Activated T-helper 2 cell treated with anti-CD3 and anti-CD28 coated beads, Interferon-gamma antibody, Interleukin-2, Interleukin-4, amounts not matched to agents 10 μg/mL and 5 μg/mL and 100 μg/mL, durations not matched to agents 14 hours and 24 hours and 36 hours (primary cell): ENCODE data around the gene SUN3. TPM values are rescaled to one million over a fixed set of nuclear protein-coding genes. Genes with fewer than 3 reads are reported as not detected.
"Not testable (repeated sequence)": the region's sequence is repeated elsewhere in the genome, so short reads cannot be mapped to it uniquely, and the experiment has no call there.

Experiments used
- DNase-seq: peaks from one replicate; pipeline ENCODE4 v3.0.0; 2021; ENCODE audit warnings: low spot score
- H3K27ac Mint-ChIP-seq: one replicate; pipeline ENCODE4 v1.8.0; 2021; ENCODE audit warnings: mixed read lengths
- H3K27me3 Mint-ChIP-seq: one replicate; pipeline ENCODE4 v1.8.0; 2021; ENCODE audit warnings: low read depth, mixed read lengths
- H3K36me3 Mint-ChIP-seq: one replicate; pipeline ENCODE4 v1.8.0; 2021; ENCODE audit warnings: low read depth, mixed read lengths
- H3K4me1 Mint-ChIP-seq: one replicate; pipeline ENCODE4 v1.8.0; 2021; ENCODE audit warnings: low read depth, mixed read lengths
- H3K4me3 Mint-ChIP-seq: one replicate; pipeline ENCODE4 v1.8.0; 2021; ENCODE audit warnings: low read depth, mild to moderate bottlenecking, moderate library complexity, mixed read lengths
- H3K9me3 Mint-ChIP-seq: one replicate; pipeline ENCODE4 v1.8.0; 2021; ENCODE audit warnings: mixed read lengths
- intact Hi-C: fragments of 100-400 bp; cut with micrococcal nuclease; formaldehyde crosslinking; loops from one replicate; pipeline ENCODE4 v1.15.1; 2023
- total RNA-seq: library from RNA; stranded (reverse); gene quantifications from 2 replicates; pipeline ENCODE4 v1.2.3, GENCODE V29; 2022

SUN3 gene
- total RNA-seq, 1 donor from 2014 or later = not detected

GRCh38 chr7:47990592-47990991 lies 38.3 kb downstream of the SUN3 start:
- H3K36me3 Mint-ChIP-seq = no peaks in the 10 kb centered on the region
- no peak overlapping the region for H3K4me3 Mint-ChIP-seq
- H3K9me3 Mint-ChIP-seq = peaks cover 7% of the 10 kb centered on the region
- DNase-seq = no peak
- no peak overlapping the region for H3K27ac Mint-ChIP-seq
- H3K27me3 Mint-ChIP-seq = peaks cover 1% of the 10 kb centered on the region
- peaks cover 20% of the 10 kb centered on the region for H3K4me1 Mint-ChIP-seq
- intact Hi-C loops = loop anchor here (5.0 to 10.0 kb wide), 2 partner anchors 264 to 307 kb away; no protein-coding TSS in a partner anchor

- H3K27me3 Mint-ChIP-seq, H3K27ac Mint-ChIP-seq, H3K4me3 Mint-ChIP-seq, DNase-seq, H3K36me3 Mint-ChIP-seq, H3K9me3 Mint-ChIP-seq: not testable (repeated sequence)
- H3K4me1 Mint-ChIP-seq = peaks cover 20% of the 10 kb centered on the region
- intact Hi-C loops = loop anchor here (5.0 to 10.0 kb wide), 3 partner anchors 43 to 307 kb away; partner anchors contain the start of gene PKD1L1
Observed at GRCh38 chr7:47989607-47990400, 39.1 kb downstream of the SUN3 start.

DNA sequence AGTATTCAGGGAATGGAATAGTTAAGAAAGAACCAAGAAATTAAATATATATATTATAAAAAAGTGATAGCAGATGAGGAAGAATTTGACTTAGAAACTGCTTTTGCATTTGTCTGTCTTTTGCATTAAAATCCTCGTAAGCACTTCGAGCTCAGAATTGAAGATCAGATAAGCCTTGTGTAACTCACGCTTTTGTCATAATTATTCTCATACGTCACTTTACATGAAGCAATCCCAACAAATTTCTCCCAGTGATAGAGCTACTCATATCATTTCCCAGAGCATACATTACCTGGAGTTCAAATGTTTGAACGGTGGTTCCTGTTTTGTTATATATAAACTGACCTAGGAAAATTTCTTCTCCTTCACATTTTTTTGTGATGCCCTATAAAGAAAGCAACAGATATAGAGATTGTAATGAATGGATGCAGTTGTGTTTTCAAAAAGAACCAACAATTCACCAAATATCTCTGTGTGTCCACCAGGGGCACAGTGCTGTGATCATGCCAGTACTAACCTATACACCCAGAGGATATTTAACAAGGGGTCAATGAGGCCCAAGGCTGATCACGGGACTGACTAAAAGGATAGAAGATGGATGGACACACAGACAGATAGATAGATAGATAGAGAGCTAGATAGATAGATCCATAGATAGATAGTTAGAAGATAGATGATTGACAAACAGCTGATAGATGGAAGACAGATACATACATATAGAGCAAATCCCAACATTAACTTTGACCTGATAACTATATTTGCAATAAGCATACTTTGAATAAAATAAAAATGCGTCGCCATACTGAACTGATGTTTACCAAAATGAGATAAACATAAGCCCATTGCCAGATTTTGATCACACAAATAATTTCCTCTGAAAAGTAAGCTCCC lies 40.2 kb downstream of the SUN3 start:
- Mint-ChIP-seq H3K27me3 (peaks cover 1% of the 10 kb centered on the region), H3K4me1 (peaks cover 20% of the 10 kb centered on the region), H3K9me3 (no peaks in the 10 kb centered on the region), H3K27ac (no peak overlapping the region), H3K4me3 (no peak overlapping the region), H3K36me3 (no peaks in the 10 kb centered on the region)
- DNase-seq = no peak
- intact Hi-C loops = loop anchor here (5.0 kb wide), 1 partner anchor 41 kb away; the partner anchor contains the start of gene PKD1L1

DNA sequence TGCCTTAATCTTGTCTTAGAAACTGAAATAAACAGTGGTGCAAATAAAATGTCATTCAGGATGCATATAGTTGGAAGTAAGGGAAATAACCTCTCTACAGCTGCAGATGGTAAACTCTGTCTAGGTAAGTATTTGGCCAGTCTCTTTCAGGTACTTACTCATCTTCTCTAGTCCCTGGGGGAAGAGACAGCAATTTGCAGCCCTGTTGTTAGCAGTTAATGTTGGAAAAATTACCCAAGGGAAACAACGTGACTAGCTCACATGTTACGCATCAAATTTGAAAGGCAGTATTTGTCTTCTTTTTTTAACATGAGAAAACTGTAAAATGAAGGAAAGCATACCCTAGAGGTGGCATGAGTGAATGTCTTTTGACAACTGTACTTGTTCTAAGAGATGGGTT lies 46.3 kb downstream of the SUN3 start:
- H3K27me3 Mint-ChIP-seq = peaks cover 1% of the 10 kb centered on the region
- peaks cover 8% of the 10 kb centered on the region for H3K4me1 Mint-ChIP-seq
- intact Hi-C loops = no loop called here
- H3K9me3 Mint-ChIP-seq = peaks cover 4% of the 10 kb centered on the region
- H3K4me3 Mint-ChIP-seq = no peak overlapping the region
- no peak overlapping the region for H3K27ac Mint-ChIP-seq
- H3K36me3 Mint-ChIP-seq = peaks cover 13% of the 10 kb centered on the region
- DNase-seq = no peak

DNA sequence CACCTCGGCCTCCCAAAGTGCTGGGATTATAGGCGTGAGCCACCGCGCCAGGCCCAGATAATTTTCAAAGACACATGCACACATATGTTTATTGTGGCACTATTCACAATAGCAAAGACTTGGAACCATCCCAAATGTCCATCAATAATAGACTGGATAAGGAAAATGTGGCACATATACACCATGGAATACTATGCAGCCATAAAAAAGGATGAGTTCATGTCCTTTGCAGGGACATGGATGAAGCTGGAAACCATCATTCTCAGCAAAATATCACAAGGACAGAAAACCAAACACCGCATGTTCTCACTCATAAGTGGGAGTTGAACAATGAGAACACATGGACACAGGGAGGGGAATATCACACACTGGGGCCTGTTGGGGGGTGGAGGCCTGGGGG lies 48.3 kb downstream of the SUN3 start:
- intact Hi-C loops, H3K27me3 Mint-ChIP-seq, H3K4me3 Mint-ChIP-seq, H3K27ac Mint-ChIP-seq, DNase-seq, H3K9me3 Mint-ChIP-seq: not testable (repeated sequence)
- Mint-ChIP-seq H3K36me3 (peaks cover 28% of the 10 kb centered on the region), H3K4me1 (peaks cover 12% of the 10 kb centered on the region)

DNA sequence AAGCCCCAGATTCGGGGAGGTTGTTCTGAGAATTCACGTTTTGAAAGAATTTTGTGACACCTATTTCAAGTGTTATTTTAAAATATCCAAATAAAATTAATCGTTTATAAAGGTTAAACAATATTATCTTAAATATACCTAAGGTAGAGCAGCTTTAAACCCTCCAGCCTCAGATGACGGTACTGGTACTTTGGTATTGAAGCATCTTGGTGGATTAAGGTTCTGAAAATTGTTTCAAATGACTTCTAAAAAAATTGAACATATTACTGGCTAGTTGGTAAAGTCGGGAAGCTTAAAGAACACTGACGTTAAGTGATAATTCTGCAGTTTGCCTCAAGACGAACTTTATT lies 49.1 kb downstream of the SUN3 start:
- H3K36me3 Mint-ChIP-seq = peaks cover 30% of the 10 kb centered on the region
- H3K27ac Mint-ChIP-seq = peak overlapping the region; percentile 95
- peaks cover 1% of the 10 kb centered on the region for H3K27me3 Mint-ChIP-seq
- H3K9me3 Mint-ChIP-seq = peaks cover 4% of the 10 kb centered on the region
- H3K4me3 Mint-ChIP-seq = peak overlapping the region; percentile 90
- intact Hi-C loops = loop anchor here (1.0 to 10.0 kb wide), 6 partner anchors 11 to 315 kb away; partner anchors contain the start of genes C7orf57 and UPP1
- H3K4me1 Mint-ChIP-seq = peaks cover 12% of the 10 kb centered on the region
- DNase-seq = no peak

DNA sequence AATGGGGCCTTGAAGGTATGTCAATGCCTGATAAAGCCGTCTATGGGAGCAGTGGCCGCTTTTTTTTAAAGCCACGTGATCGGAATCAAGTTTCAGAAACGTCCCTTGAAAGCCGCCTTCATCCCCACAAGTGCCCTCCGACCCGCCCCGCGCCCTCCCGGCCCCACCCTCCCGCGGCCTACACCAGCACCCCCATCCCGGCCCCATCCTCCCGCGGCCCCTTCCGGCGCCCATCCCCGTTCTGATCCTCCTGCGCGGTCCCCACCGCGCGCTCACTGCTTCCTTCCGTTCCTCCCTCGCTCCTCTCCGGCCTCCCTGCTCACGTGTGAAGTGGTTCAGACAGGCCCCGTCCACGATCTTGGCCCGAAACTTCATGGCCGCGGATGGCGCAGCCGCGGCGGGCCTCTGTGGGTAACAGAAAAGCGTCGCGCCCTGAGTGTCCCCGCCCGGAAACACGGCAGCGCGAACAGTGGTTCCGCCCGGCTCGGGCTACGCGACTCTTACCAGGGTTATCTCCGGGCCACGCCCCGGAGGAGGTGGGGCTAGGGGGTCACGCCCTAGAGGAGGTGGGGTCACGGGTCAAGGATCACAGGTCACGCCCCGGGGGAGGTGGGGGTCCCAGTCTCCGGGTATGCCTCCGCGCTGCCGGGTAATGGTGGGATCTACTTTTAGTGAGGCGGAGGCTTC lies 49.6 kb downstream of the SUN3 start, which contains the start of gene HUS1:
Gene HUS1 (minus strand): TSS at position 471 of the 687 bp plus-strand sequence. CDS start 96 bp downstream, at position 375.
- H3K36me3 Mint-ChIP-seq = peaks cover 35% of the 10 kb centered on the region

DNA sequence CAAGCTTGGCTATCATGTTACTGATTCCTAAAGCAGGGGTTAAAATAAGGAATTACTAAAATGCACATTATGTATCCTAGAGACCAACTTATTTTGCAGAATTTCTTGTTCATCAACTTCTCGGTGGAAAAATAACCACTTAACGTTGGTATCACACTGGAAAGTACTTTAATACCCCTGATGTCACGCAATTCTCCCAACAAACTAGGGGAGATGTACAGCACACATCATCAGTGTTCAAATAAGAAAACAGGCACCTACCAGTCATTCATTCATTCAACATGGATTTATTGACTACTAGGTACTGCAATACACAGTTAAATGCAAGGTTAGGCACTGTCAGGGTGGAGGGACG lies 50.1 kb downstream of the SUN3 start:
- Mint-ChIP-seq H3K4me3 (peak overlapping the region; percentile 90), H3K27me3 (peaks cover 1% of the 10 kb centered on the region), H3K27ac (peak overlapping the region; percentile 95), H3K9me3 (peaks cover 4% of the 10 kb centered on the region), H3K36me3 (peaks cover 40% of the 10 kb centered on the region), H3K4me1 (peaks cover 18% of the 10 kb centered on the region)
- DNase-seq = no peak
- intact Hi-C loops = loop anchor here (1.0 to 10.0 kb wide), 6 partner anchors 13 to 316 kb away; partner anchors contain the start of genes C7orf57 and UPP1

More for the DNA sequence above, 49.6 kb downstream of the SUN3 start, which contains the start of gene HUS1:
- peak within 1 kb of the TSS; percentile 90 for H3K4me3 Mint-ChIP-seq
- DNase-seq = peak; percentile 90
- peak within 1 kb of the TSS; percentile 95 for H3K27ac Mint-ChIP-seq
- peaks cover 14% of the 10 kb centered on the region for H3K4me1 Mint-ChIP-seq
- H3K27me3 Mint-ChIP-seq = peaks cover 1% of the 10 kb centered on the region
- intact Hi-C loops = loop anchor here (1.0 to 10.0 kb wide), 6 partner anchors 12 to 316 kb away; partner anchors contain the start of genes C7orf57 and UPP1
- peaks cover 4% of the 10 kb centered on the region for H3K9me3 Mint-ChIP-seq

DNA sequence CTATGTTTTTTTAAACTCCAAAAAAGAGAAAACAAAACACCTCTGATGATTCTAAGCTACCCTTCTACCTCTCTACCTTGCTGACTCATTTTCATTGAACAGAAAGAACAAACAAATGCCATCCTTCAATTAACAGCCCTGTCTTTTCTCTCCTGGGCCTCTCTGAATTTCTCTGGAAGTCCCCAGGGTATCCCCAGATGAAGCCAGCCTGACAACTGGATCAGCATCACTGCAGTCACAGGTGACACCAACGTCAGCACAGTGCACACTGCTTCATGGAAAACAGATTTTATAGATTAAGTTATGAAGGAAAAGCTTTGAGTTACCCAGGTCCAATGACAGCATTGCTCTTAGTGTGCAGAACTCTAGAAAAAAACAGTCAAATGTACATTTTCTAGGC lies 55.2 kb downstream of the SUN3 start:
- no peaks in the 10 kb centered on the region for H3K27me3 Mint-ChIP-seq
- intact Hi-C loops = loop anchor here (10.0 kb wide), 1 partner anchor 321 kb away; no protein-coding TSS in a partner anchor
- H3K4me3 Mint-ChIP-seq = no peak overlapping the region
- H3K9me3 Mint-ChIP-seq = no peaks in the 10 kb centered on the region
- H3K36me3 Mint-ChIP-seq = peaks cover 77% of the 10 kb centered on the region
- peak overlapping the region; percentile 77 for H3K27ac Mint-ChIP-seq
- no peak for DNase-seq
- H3K4me1 Mint-ChIP-seq = peaks cover 33% of the 10 kb centered on the region

DNA sequence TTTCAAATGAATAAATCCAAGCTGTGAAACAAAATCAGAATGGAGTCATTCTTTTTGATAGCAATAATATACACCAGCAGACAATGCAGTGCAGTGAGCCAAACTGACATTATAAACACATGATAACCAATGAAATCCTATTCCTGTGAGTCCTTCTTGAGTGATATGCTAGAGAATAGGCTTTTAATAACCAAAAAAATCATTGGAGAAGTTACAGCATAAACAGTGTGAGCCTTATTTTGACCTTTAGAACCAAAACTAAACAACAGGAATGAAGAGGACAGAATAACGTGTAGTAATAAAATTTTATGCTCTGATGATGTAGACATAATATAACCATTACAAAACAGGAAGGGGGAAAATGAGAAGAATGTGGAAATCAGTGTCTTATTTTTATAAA lies 58.1 kb downstream of the SUN3 start:
- peak overlapping the region; percentile 20 for H3K27ac Mint-ChIP-seq
- no peaks in the 10 kb centered on the region for H3K9me3 Mint-ChIP-seq
- no peaks in the 10 kb centered on the region for H3K27me3 Mint-ChIP-seq
- DNase-seq = no peak
- intact Hi-C loops = loop anchor here (10.0 kb wide), 1 partner anchor 324 kb away; no protein-coding TSS in a partner anchor
- no peak overlapping the region for H3K4me3 Mint-ChIP-seq
- peaks cover 22% of the 10 kb centered on the region for H3K4me1 Mint-ChIP-seq
- H3K36me3 Mint-ChIP-seq = peaks cover 80% of the 10 kb centered on the region

DNA sequence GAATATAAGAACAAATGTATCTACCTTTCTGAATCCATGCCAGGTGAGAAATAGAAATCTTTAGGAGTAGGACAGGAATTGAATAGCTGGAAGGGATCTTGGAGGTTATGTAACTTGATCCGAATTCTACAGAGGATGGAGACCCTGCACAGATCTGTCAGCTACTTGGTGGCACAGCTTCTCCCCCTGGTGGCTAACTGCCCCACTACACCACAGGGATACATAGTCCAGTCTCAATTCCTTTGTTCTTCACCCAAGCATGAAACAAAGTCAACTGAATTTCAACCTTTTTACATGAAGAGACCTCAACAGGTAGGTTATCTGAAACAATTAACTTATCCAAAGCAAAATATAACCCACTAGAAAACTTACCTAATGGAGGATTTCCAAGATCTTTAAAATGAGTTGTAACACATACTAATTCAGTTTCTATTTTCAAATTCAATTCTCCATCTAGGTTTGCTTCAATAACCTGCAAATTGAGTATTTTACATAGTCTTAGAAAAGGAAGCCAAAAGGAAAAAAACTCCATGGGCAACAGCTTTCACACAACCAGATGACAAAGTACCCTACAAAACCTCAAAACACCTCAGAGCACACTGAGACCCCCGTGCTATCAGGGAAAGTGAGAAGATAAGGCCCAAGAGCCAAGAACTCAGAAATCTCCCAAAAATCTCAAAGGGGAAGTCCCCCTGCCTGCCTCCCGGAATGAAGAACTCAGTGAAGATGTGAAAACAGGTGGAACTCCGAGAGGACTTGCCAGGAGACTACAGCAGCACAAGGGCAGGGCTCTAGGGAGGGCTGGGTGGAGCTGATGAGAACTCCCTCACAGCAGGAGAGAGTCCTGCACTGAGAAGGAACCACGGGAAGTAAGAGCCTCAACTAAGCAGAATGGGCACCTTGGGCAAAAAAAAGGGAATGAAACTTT lies 59.8 kb downstream of the SUN3 start:
- Mint-ChIP-seq H3K27me3 (no peaks in the 10 kb centered on the region), H3K27ac (no peak overlapping the region), H3K36me3 (peaks cover 87% of the 10 kb centered on the region), H3K9me3 (no peaks in the 10 kb centered on the region), H3K4me1 (peaks cover 17% of the 10 kb centered on the region), H3K4me3 (no peak overlapping the region)
- intact Hi-C loops = loop anchor here (1.0 kb wide), 1 partner anchor 24 kb away; no protein-coding TSS in a partner anchor
- no peak for DNase-seq
